CD4-positive, alpha-beta T cell treated with Interleukin-4 for 4 hours (primary cell): Measurements from ENCODE around the gene MYOM1.
A peak's percentile ranks its signal among the peaks of the same experiment; 100 is the strongest.
"Not testable (repeated sequence)": the region's sequence is repeated elsewhere in the genome, so short reads cannot be mapped to it uniquely, and the experiment has no call there.

Source experiments
- DNase-seq: peaks from one replicate; pipeline ENCODE4 v3.0.0-alpha.2; 2020

The MYOM1 gene

GRCh38 chr18:3052411-3052758 is 167.4 kb downstream of the MYOM1 start:
- DNase-seq = no peak

DNA sequence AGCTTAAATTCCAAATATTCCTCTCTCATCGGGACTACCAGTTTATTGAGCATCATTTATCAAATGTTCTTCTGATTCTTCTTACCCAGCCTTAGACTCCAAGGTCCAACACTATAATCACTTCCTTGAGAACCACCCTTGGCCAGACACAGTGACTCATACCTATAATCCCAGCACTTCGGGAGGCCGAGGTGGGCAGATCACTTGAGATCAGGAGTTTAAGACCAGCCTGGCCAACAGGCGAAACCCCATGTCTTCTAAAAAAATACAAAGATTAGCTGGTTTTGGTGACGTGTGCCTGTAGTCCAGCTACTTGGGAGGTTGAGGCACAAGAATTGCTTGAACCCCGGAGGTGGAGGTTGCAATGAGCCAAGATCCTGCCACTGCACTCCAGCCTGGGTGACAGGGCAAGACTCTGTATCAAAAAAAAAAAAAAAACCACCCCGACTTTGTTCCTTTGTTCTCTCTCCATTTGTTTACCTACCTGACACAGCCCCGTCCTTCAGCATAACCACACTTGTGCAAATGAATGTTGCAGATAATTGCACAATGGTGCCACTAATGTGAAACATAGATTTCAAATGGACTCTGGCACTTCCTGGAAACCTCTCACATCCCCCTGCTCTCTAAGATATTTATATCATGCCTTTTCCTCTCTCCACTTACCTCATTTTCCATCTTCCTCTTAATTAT is 167.9 kb downstream of the MYOM1 start:
- DNase-seq = peak; percentile 17

GRCh38 chr18:3049897-3050454 is 169.8 kb downstream of the MYOM1 start:
- not testable (repeated sequence) for DNase-seq

DNA sequence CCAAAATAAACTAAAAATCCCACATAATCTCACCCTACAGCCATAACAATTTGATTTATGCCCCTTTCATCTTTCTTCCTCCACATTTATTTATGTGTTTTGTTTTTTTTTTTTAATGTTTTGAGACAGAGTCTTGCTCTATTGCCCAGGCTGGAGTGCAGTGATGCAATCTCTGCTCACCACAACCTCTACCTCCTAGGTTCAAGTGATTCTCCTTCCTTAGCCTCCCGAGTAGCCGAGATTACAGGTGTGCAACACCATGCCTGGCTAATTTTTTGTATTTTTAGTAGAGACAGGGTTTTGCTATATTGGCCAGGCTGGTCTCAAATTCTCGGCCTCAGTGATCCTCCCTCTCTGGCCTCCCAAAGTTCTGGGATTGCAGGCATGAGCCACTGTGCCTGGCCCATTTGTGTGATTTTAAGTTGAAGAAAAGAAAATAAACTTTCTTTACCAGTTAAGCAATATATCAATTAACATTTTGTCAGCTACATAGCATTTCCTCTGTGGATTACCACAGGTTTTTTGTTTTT is 170.9 kb downstream of the MYOM1 start:
- no peak for DNase-seq

- no peak for DNase-seq
Observed at GRCh38 chr18:3048121-3048520, 171.6 kb downstream of the MYOM1 start.

DNA sequence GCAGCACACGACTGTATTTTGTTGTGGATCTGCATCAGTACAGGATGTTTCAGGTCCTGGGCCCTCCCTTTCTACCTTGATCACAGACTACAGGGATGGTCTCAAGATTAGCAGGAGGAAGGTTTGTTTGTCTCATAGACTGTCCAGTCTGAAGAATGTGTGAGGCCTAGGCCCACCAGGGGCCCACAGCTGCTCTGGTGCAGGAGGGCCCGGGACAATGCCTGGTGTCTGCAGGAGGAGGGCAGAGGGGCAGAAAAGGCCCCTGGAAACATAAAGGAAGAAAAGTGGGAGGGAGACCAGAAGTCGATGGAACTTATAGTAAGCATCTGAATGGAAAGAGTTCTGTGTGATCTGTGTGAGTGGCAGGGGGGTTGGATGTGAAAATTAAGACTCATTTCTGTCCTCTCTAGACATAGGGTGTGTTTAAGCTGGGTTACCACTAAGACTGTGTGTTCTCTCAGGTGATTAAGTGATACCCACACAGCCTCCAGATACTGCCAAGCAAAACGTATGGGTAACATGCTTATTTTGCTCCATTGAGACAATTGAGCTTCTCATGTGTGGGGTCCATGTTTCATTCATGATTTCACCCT is 173.5 kb downstream of the MYOM1 start:
- DNase-seq = no peak

GRCh38 chr18:3044931-3045698 is 174.7 kb downstream of the MYOM1 start:
- no peak for DNase-seq

GRCh38 chr18:3042379-3042778 is 177.4 kb downstream of the MYOM1 start:
- no peak for DNase-seq

GRCh38 chr18:3041843-3042242 is 177.9 kb downstream of the MYOM1 start:
- DNase-seq = no peak

- no peak for DNase-seq
Observed at GRCh38 chr18:3040881-3041280, 178.9 kb downstream of the MYOM1 start.

DNA sequence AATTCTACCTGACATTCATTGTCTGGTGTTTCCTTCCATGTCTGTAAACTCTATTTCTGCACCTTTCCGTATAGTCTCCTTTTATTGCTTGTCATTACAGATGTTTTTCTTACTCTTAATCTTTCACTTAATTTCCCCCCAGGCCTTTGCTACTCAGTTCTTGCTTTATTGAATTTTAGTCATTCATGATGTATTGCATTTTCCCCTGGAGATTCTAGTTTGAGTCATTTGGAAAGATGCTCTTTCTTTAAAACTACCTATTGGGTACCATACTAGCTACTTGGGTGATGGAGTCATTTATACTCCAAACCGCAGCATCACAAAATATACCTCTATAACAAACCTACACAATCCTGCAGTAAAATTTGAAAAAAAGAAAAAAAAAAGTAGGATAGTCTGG is 179.6 kb downstream of the MYOM1 start:
- DNase-seq = no peak

DNA sequence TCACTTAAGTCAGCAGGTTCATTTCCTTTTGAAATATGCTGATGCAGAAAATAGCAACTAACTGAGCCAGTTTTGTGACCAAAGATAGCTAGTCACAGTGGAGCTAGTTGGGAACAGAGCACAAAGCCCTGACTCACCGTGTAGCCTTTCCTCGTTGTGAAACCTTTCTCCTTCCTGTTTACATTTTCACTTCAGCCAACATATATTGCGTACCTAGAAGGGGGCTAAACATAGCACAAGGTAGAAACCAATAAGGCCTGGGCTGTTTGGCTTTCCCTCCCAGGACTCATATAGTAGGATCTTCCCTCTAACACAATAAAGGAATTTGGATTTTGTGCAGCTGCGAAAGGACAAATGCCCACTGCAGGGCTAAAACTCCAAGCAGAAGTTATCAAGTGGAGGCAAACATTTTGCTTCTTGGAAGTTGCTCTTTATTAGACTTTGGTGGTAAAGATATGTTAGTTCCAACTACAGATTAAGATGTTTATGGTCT is 182.3 kb downstream of the MYOM1 start:
- DNase-seq = peak; percentile 43

DNA sequence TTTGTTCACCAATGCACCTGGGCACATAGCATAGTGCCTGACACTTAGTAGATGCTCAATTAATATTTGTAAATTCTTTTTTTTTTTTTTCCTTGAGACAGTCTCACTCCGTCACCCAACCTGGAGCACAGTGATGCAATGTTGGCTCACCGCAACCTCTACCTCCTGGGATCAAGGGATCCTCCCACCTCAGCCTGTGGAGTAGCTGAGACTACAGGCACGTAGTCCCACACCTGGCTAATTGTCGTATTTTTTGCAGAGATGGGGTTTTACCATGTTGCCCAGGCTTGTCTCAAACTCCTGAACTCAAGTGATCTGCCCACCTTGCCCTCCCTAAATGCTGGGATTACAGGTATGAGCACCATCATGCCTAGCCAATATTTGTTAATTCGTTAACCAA is 183.7 kb downstream of the MYOM1 start:
- no peak for DNase-seq

- no peak for DNase-seq
Observed at GRCh38 chr18:3035635-3036034, 184.1 kb downstream of the MYOM1 start.

GRCh38 chr18:3032721-3033120 is 187.0 kb downstream of the MYOM1 start:
- no peak for DNase-seq

DNA sequence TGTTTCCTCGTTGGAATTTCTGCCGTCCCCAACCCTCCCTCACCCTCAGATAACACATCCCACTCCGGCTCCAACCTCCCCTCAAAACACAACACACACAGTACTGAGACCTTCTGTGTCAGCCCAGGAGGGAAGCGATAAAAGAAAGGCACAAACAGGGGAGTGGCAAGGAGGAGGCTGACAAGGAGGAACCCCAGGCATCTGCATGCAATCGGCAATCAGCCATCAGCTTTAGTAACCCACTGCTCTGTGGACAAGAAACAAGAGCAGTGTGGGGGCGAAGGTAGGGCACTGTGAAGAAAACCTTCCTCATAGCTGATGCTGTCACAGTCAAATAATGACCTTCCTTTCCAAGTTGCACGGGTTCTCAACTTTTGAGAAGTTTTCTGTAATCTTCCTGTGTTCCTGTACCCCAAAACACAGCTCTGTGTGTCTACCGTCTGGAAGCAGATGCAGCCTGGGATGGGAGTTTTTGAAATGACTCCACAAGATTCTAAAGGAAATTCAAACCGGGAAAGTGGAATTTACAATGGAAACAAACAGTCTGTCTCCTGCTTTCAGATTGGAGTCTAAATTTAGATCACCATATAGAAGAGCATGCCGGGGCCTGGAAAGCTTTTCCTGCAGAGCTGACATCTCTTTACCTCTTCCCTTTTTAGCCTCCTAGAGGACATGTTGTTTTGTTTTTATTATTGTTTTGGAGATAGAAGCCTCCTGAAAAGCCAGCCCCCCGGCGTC is 190.4 kb downstream of the MYOM1 start:
- DNase-seq = no peak

- not testable (repeated sequence) for DNase-seq
Observed at GRCh38 chr18:3028115-3028514, 191.7 kb downstream of the MYOM1 start.

DNA sequence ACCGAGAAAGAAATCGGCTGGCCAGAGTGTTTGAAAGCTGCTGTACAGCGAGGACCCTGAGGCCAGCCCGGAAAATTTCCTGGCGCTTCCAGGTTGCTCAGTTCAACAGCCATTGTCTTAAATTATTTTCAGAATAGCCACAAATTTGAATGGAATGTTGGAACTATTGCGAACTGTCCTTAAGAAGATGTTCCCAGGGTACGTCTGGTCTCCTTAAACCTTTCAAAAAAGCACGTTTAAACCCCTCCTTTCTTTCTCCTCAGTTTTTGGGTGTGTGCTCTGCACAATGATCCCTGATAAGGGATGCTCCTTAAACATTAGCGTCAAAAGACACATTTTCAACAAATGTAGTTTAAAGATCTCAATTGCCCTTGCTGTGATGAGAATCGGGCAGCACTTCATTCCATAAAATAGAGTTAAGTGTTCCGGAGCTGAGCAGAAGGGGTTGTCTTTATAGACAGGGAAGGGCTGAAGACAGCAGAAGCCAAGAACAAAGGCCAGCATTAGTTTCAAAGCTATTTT is 192.3 kb downstream of the MYOM1 start:
- DNase-seq = no peak

GRCh38 chr18:3025544-3025943 is 194.2 kb downstream of the MYOM1 start:
- no peak for DNase-seq

DNA sequence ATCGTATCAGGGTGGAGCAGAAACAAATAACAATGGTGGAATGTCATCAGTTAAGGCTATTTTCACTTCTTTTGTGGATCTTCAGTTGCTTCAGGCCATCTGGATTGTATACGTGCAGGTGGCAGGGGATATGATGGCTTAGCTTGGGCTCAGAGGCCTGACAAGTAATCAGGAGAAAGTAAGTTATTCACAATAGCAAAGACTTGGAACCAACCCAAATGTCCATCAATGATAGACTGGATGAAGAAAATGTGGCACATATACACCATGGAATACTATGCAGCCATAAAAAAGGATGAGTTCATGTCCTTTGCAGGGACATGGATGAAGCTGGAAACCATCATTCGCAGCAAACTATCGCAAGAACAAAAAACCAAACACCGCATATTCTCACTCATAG is 196.2 kb downstream of the MYOM1 start:
- not testable (repeated sequence) for DNase-seq
